ENCODE data around the gene TRPM3. TPM values are rescaled to one million over a fixed set of nuclear protein-coding genes. Genes with fewer than 3 reads are reported as not detected.

The TRPM3 gene
- total and polyA plus RNA-seq, 2 of the 13 experiments (the other 11 are each of a cell fraction or from before 2014, with no cell fraction given), result not detected

GRCh38 chr9:70588999-70589398 lies 532.4 kb downstream of the TRPM3 start:
- in situ Hi-C loops (cut with HindIII; ENCODE audit: extremely low pct_ligation_motif_present, low pct_unique_long_range_greater_than_20kb), result no loop called here
- no peak overlapping the region for H3K27ac ChIP-seq (ENCODE audit: extremely low read length, insufficient read depth, low read length)
- H3K27me3 ChIP-seq (ENCODE audit: control insufficient read depth in 1 of 2, insufficient read depth in 2 of 2, low read length in 2 of 2), result no peaks in the 10 kb centered on the region

GRCh38 chr9:70588381-70588780 lies 533.0 kb downstream of the TRPM3 start:
- TF ChIP-seq RBM39 (IDR thresholded peaks at IDR 0.05; ENCODE audit: low read depth, low read length, poor library complexity, severe bottlenecking) (no peak), DZIP1 (CRISPR knock-in tag; IDR thresholded peaks at IDR 0.05) (no peak), HINFP (CRISPR knock-in tag; IDR thresholded peaks at IDR 0.05; ENCODE audit: low read depth) (no peak), MBD4 (IDR thresholded peaks at IDR 0.05; ENCODE audit: borderline replicate concordance, low read length) (no peak), HOXA5 (CRISPR knock-in tag; IDR thresholded peaks at IDR 0.05) (no peak), ZBTB49 (CRISPR knock-in tag; IDR thresholded peaks at IDR 0.05; ENCODE audit: borderline replicate concordance) (no peak)
- H3K4me3 ChIP-seq (replicated peaks in 1 of 3; ENCODE audit: insufficient read depth in 1 of 3, low read depth in 2 of 3, low read length in 3 of 3), result no peak overlapping the region
- H3K79me2 ChIP-seq (ENCODE audit: insufficient read depth, low read length), result no peaks in the 10 kb centered on the region
- no peak for ATAC-seq
- in situ Hi-C loops (cut with HindIII; ENCODE audit: extremely low pct_ligation_motif_present, low pct_unique_long_range_greater_than_20kb), result no loop called here
- H3K4me2 ChIP-seq (ENCODE audit: low read depth, low read length), result no peak overlapping the region
- no peak overlapping the region for H3K9ac ChIP-seq (ENCODE audit: insufficient read depth, low read depth, low read length)
- 44% methylated on average over 8 of the region's 11 CpGs for WGBS (ENCODE audit: low lambda C conversion rate)
- H3K9me3 ChIP-seq (ENCODE audit: low read length), result no peaks in the 10 kb centered on the region
- CTCF ChIA-PET (ENCODE audit: low intra/inter-chr PET ratio, low total read pairs), result no interaction called here
- POLR2A ChIA-PET, result no interaction called here
- no peaks in the 10 kb centered on the region for H3K27me3 ChIP-seq (ENCODE audit: control insufficient read depth in 1 of 2, insufficient read depth in 2 of 2, low read length in 2 of 2)
- DNase-seq (ENCODE audit: low spot score), result no peak
- intact Hi-C loops (cut with micrococcal nuclease; ENCODE audit: unreplicated experiment), result no loop called here
- H3K27ac ChIP-seq (ENCODE audit: extremely low read length, insufficient read depth, low read length), result no peak overlapping the region
- H3K36me3 ChIP-seq (replicated peaks in 1 of 2; ENCODE audit: control insufficient read depth in 1 of 2, insufficient read depth in 2 of 2, low read length in 2 of 2), result no peaks in the 10 kb centered on the region
- no TSS peak for BruUV-seq (replicated peaks)
- H3K4me1 ChIP-seq (ENCODE audit: insufficient read depth, low read length), result no peaks in the 10 kb centered on the region
- H4K20me1 ChIP-seq (ENCODE audit: insufficient read depth, low read length), result no peaks in the 10 kb centered on the region
- no peak for FAIRE-seq
- no peak overlapping the region for H2AFZ ChIP-seq (ENCODE audit: low read length)

More at GRCh38 chr9:70588999-70589398, 532.4 kb downstream of the TRPM3 start:
- intact Hi-C loops (cut with micrococcal nuclease; ENCODE audit: unreplicated experiment), result no loop called here
- no peak overlapping the region for H3K4me3 ChIP-seq (replicated peaks in 1 of 3; ENCODE audit: insufficient read depth in 1 of 3, low read depth in 2 of 3, low read length in 3 of 3)
- H3K9me3 ChIP-seq (ENCODE audit: low read length), result no peaks in the 10 kb centered on the region
- CTCF ChIA-PET (ENCODE audit: low intra/inter-chr PET ratio, low total read pairs), result no interaction called here
- no TSS peak for BruUV-seq (replicated peaks)
- H2AFZ ChIP-seq (ENCODE audit: low read length), result no peak overlapping the region
- no peak for DNase-seq (ENCODE audit: low spot score)
- POLR2A ChIA-PET, result no interaction called here
- H3K4me1 ChIP-seq (ENCODE audit: insufficient read depth, low read length), result no peaks in the 10 kb centered on the region
- H3K79me2 ChIP-seq (ENCODE audit: insufficient read depth, low read length), result no peaks in the 10 kb centered on the region
- H3K36me3 ChIP-seq (replicated peaks in 1 of 2; ENCODE audit: control insufficient read depth in 1 of 2, insufficient read depth in 2 of 2, low read length in 2 of 2), result no peaks in the 10 kb centered on the region
- H3K4me2 ChIP-seq (ENCODE audit: low read depth, low read length), result no peak overlapping the region
- no peaks in the 10 kb centered on the region for H4K20me1 ChIP-seq (ENCODE audit: insufficient read depth, low read length)
- FAIRE-seq, result no peak
- H3K9ac ChIP-seq (ENCODE audit: insufficient read depth, low read depth, low read length), result no peak overlapping the region
- ATAC-seq, result no peak
- 27% methylated on average over 4 of the region's 4 CpGs for WGBS (ENCODE audit: low lambda C conversion rate)
- no peak for TF ChIP-seq MBNL3 (CRISPR knock-in tag; conservative IDR thresholded peaks at IDR 0.05)
- no peak for TF ChIP-seq NR2F1 (CRISPR knock-in tag; IDR thresholded peaks at IDR 0.05)
- no peak for TF ChIP-seq AKAP8 (CRISPR knock-in tag; IDR thresholded peaks at IDR 0.05)
- TF ChIP-seq AGO2 (optimal IDR thresholded peaks at IDR 0.05; ENCODE audit: low read depth, low read length), result no peak
- TF ChIP-seq CAMTA2 (CRISPR knock-in tag; IDR thresholded peaks at IDR 0.05; ENCODE audit: borderline replicate concordance), result no peak
- TF ChIP-seq ZBTB38 (CRISPR knock-in tag; IDR thresholded peaks at IDR 0.05), result no peak
- no peak for TF ChIP-seq JUNB (CRISPR knock-in tag; IDR thresholded peaks at IDR 0.05; ENCODE audit: borderline replicate concordance)

Measured in HepG2 (cell line).